Endometrial microvascular endothelial cells (primary cell): ENCODE results near the gene GOSR1. TPM values are rescaled to one million over a fixed set of nuclear protein-coding genes. Genes with fewer than 3 reads are reported as not detected.
"Not testable (repeated sequence)": the region's sequence is repeated elsewhere in the genome, so short reads cannot be mapped to it uniquely, and the experiment has no call there.

Source experiments
- in situ Hi-C: cut with HindIII; loops from 2 replicates; pipeline ENCODE4 v1.10.0; 2017; ENCODE audit warnings: low sequenced_read_pairs, low pct_unique_long_range_greater_than_20kb; ENCODE audit errors: inconsistent ontology term
- total RNA-seq: library from RNA; depleted of rRNA; stranded (reverse); fragments of >200 nt; gene quantifications from one replicate; pipeline ENCODE4 v1.2.3, GENCODE V29; 2015; ENCODE audit errors: inconsistent ontology term

GOSR1 gene
- total RNA-seq, 1 donor from 2014 or later = 11.4 TPM

- in situ Hi-C loops = not testable (repeated sequence)
Observed at GRCh38 chr17:30569531-30570175, 92.4 kb downstream of the GOSR1 start.

DNA sequence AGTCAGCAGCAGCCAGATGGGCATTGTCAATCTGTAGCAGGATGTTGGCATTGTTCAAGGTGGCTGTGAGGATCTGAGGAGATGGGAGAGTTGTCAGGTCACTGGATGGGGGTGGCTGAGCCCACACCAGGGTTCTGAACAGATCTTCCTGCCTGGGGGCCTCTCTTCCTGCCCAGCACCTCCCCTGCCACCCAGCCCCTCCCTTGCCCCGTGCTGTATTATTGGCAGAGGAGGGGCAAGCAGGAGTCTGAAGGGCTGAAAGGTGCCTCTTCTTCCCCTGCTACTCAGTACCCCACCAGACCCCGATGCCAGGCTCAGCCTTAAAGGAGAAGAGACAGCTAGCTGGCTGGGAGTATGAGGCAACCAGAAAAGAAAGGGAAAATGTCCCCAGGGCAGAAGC is 93.0 kb downstream of the GOSR1 start:
- in situ Hi-C loops = no loop called here

GRCh38 chr17:30570596-30571265 is 93.5 kb downstream of the GOSR1 start:
- in situ Hi-C loops = no loop called here

GRCh38 chr17:30571404-30571803 is 94.2 kb downstream of the GOSR1 start:
- in situ Hi-C loops = not testable (repeated sequence)

GRCh38 chr17:30571921-30572320 is 94.7 kb downstream of the GOSR1 start:
- in situ Hi-C loops = no loop called here

- in situ Hi-C loops = not testable (repeated sequence)
Observed at GRCh38 chr17:30572651-30573554, 95.7 kb downstream of the GOSR1 start.

- in situ Hi-C loops = no loop called here
Observed at GRCh38 chr17:30573603-30574175, 96.5 kb downstream of the GOSR1 start.

- in situ Hi-C loops = not testable (repeated sequence)
Observed at GRCh38 chr17:30574309-30574708, 97.1 kb downstream of the GOSR1 start.

GRCh38 chr17:30574806-30575205 is 97.6 kb downstream of the GOSR1 start:
- in situ Hi-C loops = not testable (repeated sequence)

GRCh38 chr17:30575648-30576325 is 98.6 kb downstream of the GOSR1 start:
- in situ Hi-C loops = not testable (repeated sequence)

DNA sequence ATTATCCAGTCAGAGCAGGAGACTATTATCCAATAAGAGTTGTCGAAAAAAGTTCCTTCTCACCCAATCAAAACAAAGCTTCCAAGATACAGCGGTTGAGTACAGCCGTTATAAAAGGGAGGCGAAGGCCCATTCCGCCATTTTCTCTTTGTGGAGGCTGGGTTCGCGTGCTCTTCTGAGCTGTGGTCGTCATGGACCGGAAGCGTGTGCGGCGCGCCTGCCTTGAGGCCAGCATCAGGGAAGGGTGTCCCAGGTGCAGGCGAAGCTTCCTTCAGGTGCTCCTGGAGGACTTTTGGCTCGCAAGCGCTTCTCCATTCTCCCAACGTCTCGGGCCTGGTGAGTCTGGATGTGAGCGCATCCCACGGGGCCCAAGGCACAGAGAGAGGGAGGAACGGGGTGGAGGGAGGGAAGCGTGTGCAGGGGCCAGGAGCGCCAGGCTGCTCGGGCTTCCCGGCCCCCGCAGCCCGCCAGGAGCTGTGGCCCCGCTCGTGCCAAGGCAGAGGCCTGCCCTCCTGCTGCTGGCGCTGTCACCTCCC is 99.2 kb downstream of the GOSR1 start:
- in situ Hi-C loops = no loop called here

Other genes with a start within 250 kb of the GOSR1 start
- not detected for gene SLC6A4, start 241.7 kb upstream of the GOSR1 start, total RNA-seq
- gene BLMH, start 185.5 kb upstream of the GOSR1 start, total RNA-seq = 37.7 TPM
- not detected for gene TMIGD1, start 143.4 kb upstream of the GOSR1 start, total RNA-seq
- 113 TPM for gene CPD, start 98.5 kb upstream of the GOSR1 start, total RNA-seq